GM19397 (cell line): ENCODE data around the gene TSPAN4.
A peak's percentile ranks its signal among the peaks of the same experiment; 100 is the strongest.

Experiments
- ATAC-seq: cut with Tn5 transposase; IDR thresholded peaks from one replicate; pipeline ENCODE4 v1.9.1; 2021; ENCODE audit warnings: mild to moderate bottlenecking, moderate library complexity; ENCODE audit not compliant: unreplicated experiment

Gene TSPAN4, protein sequence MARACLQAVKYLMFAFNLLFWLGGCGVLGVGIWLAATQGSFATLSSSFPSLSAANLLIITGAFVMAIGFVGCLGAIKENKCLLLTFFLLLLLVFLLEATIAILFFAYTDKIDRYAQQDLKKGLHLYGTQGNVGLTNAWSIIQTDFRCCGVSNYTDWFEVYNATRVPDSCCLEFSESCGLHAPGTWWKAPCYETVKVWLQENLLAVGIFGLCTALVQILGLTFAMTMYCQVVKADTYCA

DNA sequence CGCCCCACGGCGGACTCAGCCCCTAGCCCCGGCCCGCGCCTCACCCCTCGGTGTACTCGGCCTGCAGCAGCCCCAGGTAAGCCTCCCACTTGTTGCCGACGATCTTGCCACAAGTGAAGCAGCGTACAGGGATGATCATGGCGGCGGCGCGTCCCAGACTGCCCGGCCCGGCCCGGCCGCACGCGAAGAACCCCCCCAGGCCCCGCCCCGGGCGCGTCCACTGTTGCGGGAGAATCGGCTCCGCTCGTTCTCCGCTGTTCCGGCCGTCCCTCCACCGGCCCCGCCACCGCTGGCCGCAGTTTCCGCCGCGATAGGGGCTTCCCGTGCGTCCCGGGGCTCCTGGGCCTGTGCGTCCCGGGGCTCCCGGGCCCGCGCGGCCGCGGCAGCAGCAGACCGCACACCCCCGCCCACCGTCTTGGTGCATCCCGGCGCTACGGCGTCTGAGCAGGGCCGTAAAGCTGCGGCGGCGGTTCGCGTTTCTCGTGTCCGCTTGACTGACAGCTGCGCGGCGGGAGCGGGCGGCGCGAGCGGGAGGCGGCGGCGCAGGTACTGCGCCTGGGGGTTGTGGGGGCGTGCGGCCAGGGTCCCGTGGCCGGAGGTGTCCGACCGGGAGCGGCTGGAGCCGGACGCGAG, at the start of gene TSPAN4, which contains the start of gene POLR2L:
TSPAN4 (plus strand) TSS at position 483 of the 633 bp plus-strand sequence. CDS start 7,453 bp downstream, outside the sequence.
POLR2L (minus strand) TSS at position 160 of the 633 bp plus-strand sequence; CDS start at position 139, 21 bp downstream.
- ATAC-seq, result peak; percentile 60

DNA sequence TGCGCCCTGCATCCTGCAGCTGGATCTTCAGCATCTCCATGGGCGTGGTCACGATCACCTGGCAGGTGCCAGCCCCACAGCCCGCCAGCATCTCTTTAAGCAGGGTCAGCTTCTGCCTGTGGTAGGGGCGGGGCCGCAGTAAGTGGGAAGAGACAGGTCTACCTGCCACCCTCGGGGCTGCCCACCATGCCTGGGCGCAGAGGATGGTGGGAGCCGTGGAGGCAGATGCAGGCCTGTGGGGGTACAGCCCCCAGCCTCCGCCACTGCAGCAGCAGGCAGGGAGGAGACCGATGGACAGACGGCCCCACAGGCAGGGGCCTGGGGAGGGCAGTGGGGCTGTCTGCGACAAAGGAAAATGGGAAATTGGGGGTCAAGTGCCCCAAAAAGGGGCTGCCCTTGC, 49.8 kb upstream of the TSPAN4 start:
- ATAC-seq, result no peak

DNA sequence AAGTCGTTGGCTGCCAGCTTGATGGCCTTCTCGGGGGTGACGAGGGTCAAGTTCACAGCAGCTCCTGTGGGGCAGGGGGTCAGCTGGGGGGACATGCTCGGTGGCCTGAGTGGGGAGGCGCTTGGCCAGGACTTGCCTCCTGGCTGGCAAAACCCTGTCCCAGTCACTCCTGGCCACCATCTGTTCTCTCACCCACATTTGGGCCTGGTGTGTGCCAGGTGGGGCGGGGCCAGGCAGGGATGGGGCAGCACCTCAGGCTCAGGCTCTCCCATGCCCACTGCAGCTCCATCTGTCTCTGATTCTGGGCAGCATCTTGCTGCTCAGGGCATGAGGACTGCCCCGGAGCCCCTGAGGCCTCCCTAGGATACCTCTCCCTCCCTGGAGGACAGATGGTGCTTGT, 49.1 kb upstream of the TSPAN4 start:
- ATAC-seq, result no peak

DNA sequence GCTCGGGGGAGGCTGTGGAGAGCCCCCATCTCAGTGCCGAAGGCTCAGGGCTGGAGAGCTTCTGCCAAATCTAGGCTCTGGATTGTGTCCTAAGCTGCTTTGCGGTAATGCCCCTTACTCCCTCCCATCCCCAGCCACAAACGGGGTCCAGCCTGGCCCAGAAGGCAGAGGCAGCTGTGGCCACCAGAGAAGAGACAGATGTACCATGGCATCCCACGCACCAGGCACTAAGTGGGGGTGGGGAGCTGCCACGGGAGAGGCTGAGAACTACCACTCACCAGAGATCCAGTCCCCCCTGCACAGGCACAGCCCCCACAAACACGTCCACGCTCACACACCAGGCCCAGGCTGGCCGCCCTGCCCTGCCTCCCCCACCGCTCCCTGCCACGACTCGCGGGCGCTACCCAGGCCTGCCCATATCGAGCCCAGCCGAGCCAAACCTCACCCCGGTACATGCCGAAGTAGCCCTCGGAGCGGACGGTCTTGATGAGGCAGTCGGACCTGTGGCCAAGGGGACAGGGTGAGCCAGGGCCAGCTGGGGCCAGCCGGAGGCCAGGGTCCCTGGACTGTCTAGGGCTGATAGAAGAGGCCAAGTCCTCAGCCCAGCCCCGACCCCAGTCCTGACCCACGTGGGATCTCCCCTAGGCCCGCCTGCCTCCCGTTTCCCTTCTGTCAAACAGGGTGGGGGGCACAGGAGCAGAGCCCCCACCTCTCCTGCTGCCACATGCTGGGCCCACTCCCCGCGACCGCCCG, 48.5 kb upstream of the TSPAN4 start:
- ATAC-seq, result no peak

DNA sequence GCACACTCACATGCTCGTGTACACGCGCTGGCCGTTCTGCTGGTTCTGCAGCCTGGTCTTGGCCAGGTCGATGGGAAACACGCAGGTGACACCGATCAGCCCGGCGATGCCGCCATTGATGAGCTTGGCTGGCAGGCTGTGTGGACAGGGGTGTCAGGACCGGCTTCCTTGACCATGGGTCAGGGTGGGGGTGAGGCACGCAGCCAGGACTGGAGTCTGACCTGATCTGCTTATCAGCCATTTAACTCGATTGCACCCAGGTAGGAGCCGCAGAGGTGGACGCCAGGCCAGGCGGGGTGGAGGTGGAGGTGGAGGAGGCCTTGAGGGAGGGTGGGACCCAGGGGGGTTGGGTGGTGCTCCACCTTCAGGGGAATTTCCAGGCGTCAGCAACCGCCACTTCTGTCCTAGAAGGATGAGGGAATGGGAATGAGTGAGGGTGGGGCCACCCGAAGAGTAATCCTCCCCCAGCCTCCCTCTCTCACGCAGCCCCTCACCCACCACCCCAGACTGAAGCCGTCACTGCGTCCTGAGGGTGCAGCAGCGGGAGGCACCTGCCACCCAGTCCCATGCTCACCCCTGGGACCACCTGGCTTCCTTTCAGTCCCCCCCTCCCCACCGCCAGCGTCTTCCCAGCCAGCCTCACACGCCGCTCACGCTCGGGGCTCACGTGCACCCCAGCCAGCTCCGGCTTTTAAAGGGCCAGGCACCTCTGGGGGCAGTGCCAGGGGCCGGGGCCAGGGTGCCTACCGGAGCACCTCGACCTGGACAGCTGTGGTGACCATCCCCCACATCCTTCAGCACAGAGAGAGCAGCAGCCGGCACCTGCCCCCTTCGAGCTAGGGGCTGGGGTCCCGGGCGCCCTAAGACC, 47.7 kb upstream of the TSPAN4 start:
- no peak for ATAC-seq

DNA sequence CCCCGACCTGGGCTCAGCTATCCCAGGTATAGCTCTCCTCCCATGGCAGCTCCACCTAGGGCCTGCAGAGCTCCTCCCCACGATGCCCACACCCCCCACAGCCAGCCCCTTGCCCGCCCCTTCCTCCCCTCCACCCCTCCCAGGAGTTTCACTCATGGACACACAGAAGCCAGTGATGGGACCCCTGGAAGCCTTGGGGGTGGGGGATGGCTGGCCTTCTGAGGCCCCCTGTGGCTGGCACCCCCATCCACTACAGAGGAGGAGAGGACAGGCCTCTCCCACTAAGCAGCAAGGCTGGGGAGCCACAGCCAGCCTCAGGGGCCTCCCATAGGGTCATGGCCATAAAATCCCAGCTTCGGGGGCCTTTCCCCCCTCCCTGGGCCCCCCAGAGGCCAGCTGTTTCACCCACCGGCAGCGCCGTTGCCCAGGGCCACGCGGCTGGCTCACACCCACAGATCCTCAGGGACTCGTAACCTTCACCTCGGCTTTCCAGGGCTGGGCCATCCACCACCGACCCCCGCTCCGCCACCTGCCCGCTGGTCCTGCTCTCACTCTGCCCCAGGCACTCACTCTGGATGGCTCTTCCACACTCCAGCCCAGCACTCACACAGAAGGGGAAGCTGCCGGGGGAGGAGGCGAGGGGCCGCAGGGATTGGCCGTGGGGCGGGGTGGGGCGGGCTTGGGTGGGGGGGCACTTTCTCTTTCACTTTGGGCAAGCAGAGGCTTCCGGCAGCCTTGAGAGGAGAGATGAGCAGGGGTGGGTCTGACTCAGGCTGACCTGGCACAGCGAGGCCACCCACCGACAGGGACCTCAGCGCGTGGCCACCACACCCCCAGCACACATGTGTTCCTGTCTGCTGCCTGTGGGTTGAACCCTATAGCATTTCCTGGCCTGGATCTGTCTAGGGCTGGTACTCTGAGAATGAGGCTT, 46.8 kb upstream of the TSPAN4 start:
- no peak for ATAC-seq

DNA sequence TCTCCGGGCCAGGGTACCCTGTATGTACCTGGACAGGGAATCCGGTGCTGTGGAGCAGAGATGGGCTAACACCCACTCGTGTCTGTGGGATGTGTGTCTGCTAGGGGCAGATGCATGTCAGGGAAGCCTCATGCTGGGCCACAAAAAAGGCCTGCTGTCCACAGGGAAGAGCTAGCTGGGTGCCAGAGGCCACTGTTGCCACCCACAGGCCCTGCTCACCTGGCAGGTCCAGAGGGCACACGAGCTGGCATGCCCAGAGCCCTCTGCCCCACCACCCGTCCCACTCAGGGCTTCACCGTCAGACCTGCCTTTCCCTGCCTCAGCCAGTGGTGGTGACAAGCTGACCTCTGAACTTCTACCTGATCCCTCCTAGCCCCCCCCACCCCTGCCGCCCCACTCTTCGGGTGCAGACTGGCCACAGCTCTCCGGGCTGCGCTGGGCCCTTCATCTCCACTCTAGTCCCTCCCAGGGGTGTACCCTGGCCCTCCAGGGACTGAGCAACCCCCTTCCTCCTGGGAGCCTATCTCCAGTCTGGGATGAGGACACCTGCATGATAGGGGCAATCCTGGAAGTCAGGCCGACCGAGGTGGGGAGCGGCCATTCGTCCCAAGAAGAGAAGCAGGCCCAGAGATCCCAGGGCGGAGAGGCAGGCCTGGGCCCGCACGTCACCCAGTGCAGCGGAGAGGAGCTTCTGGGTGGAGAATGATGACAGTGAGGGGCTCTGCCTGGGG, 45.9 kb upstream of the TSPAN4 start:
- ATAC-seq, result no peak

DNA sequence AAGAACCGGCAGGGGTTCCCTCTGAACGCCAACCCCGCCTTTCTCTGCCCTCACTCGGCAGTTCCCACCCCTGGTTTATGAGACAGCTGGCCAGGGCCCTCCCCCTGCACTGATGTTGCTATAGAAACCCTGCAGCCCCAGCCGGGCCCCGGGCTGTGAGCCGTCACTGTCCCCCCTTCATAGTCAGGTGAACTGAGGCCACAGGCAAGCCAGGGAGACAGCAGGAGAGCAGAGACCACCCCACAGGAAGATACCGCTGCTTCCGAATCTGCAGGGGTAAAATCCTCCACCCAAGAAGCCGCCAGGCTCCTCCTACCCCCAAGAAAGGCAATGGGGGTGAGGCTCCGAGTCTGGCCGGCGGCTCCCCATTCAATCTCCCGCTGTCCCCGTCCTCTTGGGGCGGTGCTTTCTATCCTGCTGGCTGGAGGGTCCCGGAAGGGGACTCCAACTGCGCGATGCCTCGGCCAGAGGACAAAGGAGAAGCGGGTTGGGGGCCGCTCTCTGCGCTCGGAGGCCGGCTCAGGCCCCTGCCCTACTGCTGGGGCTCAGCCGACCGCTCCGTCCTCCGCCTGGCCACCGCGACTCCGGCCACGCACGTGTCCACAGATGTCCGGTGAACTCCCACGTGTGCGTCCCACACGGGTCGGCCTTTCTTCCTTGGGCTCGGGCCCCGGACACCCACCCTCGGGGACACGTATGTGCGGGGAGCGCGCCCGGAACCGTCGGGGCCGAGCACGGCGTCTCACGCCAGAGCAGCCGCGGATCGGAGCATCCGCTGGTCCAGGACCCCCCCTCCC, 45.2 kb upstream of the TSPAN4 start:
- ATAC-seq, result peak; percentile 35

DNA sequence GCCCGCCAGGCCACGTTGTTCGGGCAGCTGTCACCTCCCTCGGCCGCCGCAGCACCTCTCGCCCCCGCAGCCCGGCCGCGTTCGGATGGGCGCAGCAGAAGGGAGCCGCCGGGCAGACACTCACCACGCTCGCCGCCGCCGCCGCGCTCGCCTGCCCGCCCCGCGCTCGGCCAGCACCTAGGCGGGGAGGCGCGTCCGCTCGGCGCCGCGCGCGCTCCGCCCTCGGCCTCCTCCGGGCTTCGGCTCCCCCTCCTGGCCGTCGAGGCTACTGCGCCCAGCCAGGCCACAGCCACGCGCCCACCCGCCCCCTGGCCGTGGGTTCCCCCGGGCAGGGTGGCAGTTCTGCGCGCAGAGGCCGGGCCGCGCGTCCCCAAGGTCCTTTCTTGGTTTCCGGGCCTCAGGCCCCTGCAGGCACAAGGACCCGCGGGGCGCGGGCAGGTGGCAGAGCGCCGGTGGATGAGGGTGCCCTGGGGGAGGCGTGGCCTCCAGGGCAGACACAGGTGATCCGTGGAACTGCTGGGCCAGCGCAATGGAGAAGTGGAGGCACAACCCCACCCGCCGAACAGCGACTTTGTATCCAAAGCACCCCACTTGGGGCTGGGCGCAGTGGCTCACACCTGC, 44.4 kb upstream of the TSPAN4 start, which contains the start of gene SLC25A22:
SLC25A22 (minus strand) TSS at position 189 of the 621 bp plus-strand sequence. CDS start 3,275 bp downstream, outside the sequence.
- ATAC-seq, result peak; percentile 51

DNA sequence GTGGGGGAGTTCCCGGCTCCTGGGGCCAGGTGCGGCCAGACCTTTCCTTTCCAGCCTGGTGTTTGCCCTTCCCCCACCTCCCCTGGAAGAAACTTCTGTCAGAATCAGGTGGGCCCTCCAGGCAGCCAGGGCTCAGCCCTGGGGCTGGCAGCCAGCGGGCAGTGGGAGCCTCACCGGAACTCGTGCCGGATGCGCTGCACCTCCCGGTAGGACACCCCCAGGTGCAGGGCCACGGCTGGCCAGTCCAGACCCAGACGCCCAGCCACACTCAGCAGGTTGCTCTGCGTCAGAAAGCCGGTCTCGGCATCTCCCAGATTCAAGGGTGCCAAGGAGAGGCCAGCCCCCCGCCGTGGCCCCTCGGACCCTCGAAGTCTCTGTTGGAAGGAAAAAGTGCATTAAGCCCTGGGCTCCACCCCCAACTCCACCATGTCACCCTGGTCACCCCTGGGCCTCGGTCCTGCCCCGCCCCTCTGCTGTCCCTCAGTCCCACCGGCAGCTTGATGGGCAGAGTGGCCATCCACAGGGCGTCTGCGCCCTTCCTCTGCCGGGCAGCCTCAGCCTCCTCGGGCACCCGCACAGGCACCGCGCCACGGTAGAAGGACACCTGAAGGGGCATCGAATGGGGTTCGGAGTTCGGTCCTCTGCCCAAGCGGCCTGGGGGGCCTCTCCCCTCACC, 42.9 kb upstream of the TSPAN4 start:
- no peak for ATAC-seq

DNA sequence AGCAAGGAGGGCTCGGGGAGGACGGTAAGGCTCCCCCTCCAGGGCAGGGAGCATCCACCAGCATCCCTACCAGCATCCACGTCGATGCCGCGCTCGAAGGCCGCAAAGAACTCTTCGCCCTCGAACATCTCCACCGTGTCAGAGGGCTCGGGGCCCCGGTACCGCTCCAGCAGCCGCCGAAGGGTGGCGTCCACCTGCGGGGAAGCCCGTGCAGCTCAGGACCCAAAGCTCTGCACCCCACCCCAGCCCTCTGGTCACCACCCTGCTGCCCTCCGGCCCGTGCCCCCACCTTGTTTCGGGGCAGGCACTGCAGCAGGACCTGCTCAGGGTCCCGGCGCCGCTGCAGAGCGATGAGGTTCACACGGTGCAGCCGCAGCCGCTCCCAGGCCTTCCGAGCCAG, 42.2 kb upstream of the TSPAN4 start:
- no peak for ATAC-seq

DNA sequence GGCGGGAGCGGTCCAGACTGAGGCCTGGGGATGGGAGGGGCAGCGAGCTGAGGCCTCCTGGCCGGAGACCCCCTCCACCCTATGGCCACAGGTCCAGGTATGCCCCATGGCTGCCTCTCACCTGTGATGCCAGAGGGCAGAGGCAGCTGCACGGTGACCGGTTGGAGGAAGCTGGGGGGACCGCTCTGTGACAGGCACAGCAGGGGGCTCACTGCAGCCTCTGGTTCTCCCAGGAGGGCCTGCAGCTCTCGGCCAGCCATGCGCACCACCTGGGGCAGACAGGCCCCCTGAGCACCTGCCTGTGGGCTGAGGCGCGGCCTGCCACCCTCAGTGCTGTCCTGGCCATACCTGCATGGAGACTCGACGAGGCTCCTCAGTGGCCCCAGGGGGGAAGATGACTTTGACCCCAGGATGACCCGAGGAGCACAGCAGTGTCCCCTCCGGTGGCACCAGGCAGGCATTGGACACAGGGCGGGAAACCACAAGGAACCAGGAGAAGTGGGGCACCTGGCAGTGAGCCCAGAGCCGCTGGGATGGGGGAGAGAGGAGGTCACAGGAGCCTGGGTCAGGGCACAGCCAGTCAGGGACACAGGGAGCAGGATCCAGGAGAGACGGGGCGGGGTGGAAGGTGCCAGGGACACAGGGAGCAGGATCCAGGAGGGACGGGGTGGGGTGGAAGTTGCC, 41.4 kb upstream of the TSPAN4 start:
- no peak for ATAC-seq

DNA sequence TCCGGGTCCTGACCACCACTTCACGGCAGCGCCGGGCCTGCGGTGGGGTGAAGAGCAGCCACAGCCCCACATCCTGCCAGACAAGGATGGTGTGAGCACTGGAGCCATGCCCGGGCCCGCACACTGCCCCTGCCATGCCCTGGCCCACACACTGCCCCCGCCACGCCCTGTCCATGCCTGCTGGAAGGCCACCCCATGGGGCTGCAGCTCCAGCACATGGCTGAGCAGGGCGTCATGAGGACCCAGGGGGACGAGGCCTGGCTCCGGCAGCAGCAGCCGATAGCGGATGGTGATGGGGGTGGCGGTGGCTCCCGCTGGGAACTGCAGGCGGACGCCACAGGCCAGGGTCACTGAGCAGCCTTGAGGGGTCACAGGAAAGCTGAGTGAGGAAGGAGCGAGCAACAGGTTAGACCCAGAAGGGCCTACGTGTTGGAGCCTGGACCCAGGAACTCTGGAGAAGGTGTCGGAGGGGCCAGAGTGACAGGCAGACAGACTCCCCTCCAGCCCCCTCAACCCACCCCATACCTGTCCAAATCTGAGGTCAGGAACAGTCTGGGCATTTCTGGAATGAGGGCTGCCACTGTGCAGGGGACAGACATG, 40.5 kb upstream of the TSPAN4 start:
- ATAC-seq, result no peak

DNA sequence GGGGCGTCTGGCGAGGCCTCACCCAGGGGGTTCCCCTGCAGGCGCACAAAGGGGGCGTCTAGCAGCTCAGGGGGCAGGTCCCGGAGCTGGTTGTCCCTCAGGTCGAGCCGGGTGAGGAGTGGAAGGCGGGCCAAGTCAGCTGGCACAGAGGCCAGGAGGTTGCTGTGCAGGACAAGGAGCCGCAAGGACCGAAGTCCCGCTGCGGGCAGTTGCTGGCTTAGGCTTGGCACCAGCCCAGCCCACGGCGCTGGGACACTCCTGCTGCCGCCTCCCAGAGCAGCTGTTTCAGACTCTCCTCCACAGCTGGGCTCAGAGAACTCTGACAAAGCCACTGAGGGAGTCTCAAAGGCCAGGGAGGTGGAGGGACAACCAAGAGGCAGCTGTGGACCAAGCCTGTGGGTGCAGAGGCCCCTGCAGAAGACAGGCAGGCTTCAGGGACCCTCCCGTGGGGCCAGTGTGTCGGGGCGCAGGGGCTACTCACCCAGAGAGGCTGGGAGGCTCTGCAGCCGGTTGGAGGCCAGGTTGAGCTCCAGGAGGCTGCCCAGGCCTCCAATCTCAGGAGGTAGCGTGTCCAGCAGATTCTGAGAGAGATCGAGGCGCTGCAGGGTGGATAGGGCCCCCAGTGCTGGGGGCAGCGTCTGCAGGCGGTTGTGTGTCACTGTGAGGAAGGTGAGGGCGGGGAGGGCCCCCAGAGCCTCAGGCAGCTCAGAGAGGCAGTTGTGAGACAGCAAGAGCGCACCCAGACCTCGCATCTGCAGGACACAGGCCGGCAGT, 39.8 kb upstream of the TSPAN4 start:
- ATAC-seq, result no peak

DNA sequence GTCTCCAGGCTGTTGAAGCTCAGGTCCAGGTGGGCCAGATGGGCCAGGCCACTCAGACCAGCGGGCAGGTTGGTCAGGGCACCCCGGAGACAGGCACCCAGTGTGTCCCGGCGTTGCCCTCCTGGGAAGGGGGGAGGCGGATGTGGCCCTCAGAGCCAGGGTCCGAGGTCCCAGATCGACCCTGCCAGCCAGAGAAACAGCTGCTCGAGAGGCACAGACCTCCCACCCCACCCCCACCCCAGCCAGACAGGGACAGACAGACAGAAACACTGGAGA, 39.2 kb upstream of the TSPAN4 start:
- no peak for ATAC-seq
